ENCODE results near the gene HOXA3. TPM values are rescaled to one million over a fixed set of nuclear protein-coding genes. Genes with fewer than 3 reads are reported as not detected.

HOXA3 gene
- total RNA-seq, 1 experiment from 2014 or later = 4.5 TPM

DNA sequence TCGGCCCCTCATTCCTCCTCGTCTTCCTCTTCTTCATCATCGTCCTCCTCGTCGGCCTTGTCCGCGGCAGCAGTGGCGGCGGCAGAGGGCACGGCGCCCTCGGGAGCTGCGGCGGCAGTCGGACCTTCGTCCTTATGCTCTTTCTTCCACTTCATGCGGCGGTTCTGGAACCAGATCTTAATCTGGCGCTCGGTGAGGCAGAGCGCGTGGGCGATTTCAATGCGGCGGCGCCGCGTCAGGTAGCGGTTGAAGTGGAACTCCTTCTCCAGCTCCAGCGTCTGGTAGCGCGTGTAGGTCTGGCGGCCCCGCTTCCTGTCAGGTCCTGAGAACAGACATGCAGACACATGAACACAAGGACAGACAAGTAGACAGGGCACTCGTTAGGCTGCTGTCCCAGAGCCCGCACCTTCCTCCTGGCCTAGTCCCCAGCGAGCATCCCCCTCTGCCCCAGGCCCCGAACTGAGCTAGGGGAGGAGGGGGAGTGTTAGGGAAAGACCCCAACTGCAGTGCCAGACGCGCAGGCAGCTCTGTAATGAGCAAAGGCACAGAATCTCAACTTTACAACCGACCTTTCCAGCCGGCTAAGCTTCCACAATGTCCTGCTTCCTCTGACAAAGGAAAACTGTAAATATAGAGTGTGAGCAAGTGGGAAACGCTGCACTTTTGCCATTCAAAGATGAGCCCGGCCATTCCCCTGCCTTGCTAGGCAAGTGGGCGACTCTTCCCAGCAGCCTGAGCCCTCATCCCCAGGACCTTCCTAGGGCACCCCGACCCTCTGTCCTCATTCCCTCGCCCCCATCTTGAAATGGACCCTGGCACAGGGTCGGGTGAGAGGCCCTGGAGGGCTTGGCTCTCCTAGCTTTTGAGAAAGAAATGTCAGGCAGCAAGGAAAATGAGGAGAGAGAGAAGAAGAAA, 2.8 kb upstream of the HOXA3 start:
- ChIA-PET POLR2A (ENCODE audit: unreplicated experiment) (interaction anchor here (1.0 kb wide), 1 partner anchor 59 kb away, joined by 5 read pairs; no protein-coding TSS in a partner anchor), CTCF (no interaction called here)
- Histone ChIP-seq H3F3A (ENCODE audit: low read length, unreplicated experiment) (no peaks in the 10 kb centered on the region), H3K9ac (ENCODE audit: low read length) (peak overlapping the region; percentile 43; the same call in 1 of the 2 replicates), H3K27ac (ENCODE audit: low read length) (no peak overlapping the region), H3K9me3 (ENCODE audit: low read length) (no peaks in the 10 kb centered on the region), H3K79me2 (ENCODE audit: low read length) (peaks cover 31% of the 10 kb centered on the region), H3K4me1 (ENCODE audit: insufficient read depth, low read length) (peaks cover 26% of the 10 kb centered on the region), H3K36me3 (ENCODE audit: low read depth, low read length) (no peaks in the 10 kb centered on the region), H4K20me1 (ENCODE audit: low read length) (no peaks in the 10 kb centered on the region), H3K4me3 (ENCODE audit: low read length) (peak overlapping the region; percentile 79), H3K9me2 (replicated peaks; ENCODE audit: low read length) (no peaks in the 10 kb centered on the region), H3K27me3 (ENCODE audit: low read length) (no peaks in the 10 kb centered on the region), H3K4me2 (ENCODE audit: low read length) (peak overlapping the region; percentile 94), H2AFZ (ENCODE audit: low read length) (peak overlapping the region; percentile 93)
- no TSS peak for BruUV-seq (replicated peaks)
- DNase-seq (no peak), ATAC-seq (no peak)
- TF ChIP-seq EZH2phosphoT487 (IDR thresholded peaks at IDR 0.05; ENCODE audit: borderline replicate concordance, low read length) = no peak
- TF ChIP-seq CTCF (conservative IDR thresholded peaks at IDR 0.05; ENCODE audit: low read depth, low read length) = no peak
- TF ChIP-seq EZH2 (IDR thresholded peaks at IDR 0.05; ENCODE audit: low read length, unreplicated experiment) = no peak
- intact Hi-C loops (cut with micrococcal nuclease) = no loop called here

DNA sequence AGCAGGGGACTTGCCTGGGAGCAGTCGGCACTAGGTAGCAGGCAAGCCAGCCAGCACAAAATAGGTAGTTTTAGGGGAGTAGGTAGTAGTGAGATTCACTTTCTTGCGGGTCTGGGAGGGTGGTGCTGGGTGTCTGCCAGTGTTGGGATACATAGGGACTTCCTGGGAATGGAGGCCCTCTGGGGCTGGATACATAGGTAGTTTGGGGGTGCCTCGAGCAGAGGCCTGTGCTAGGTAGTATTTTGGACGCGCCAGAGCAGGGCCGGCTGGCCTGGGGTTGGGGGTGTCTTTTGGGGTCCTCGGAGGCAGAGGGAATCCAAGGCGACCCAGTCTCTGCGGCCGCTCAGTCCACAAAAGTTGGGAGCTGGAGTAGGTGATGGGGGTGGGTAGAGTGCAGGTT, 2.0 kb upstream of the HOXA3 start:
- H3K27ac ChIP-seq (ENCODE audit: low read length) = no peak overlapping the region

More for the DNA sequence above, 2.0 kb upstream of the HOXA3 start:
- Histone ChIP-seq H3K4me1 (ENCODE audit: insufficient read depth, low read length) (peaks cover 19% of the 10 kb centered on the region), H4K20me1 (ENCODE audit: low read length) (no peaks in the 10 kb centered on the region), H3K36me3 (ENCODE audit: low read depth, low read length) (no peaks in the 10 kb centered on the region), H3K9me2 (replicated peaks; ENCODE audit: low read length) (no peaks in the 10 kb centered on the region), H3K4me2 (ENCODE audit: low read length) (no peak overlapping the region), H3F3A (ENCODE audit: low read length, unreplicated experiment) (no peaks in the 10 kb centered on the region), H3K4me3 (ENCODE audit: low read length) (no peak overlapping the region), H2AFZ (ENCODE audit: low read length) (no peak overlapping the region), H3K27me3 (ENCODE audit: low read length) (no peaks in the 10 kb centered on the region), H3K79me2 (ENCODE audit: low read length) (peaks cover 39% of the 10 kb centered on the region), H3K9me3 (ENCODE audit: low read length) (no peaks in the 10 kb centered on the region), H3K9ac (ENCODE audit: low read length) (no peak overlapping the region)
- ATAC-seq = no peak
- POLR2A ChIA-PET (ENCODE audit: unreplicated experiment) = no interaction called here
- CTCF ChIA-PET = no interaction called here
- no peak for DNase-seq
- no TSS peak for BruUV-seq (replicated peaks)
- no peak for TF ChIP-seq EZH2 (IDR thresholded peaks at IDR 0.05; ENCODE audit: low read length, unreplicated experiment)
- no peak for TF ChIP-seq EZH2phosphoT487 (IDR thresholded peaks at IDR 0.05; ENCODE audit: borderline replicate concordance, low read length)
- TF ChIP-seq CTCF (conservative IDR thresholded peaks at IDR 0.05; ENCODE audit: low read depth, low read length) = no peak
- intact Hi-C loops (cut with micrococcal nuclease) = no loop called here

All from PC-3 (cell line).